ENCODE data around the gene TREX2. TPM values are rescaled to one million over a fixed set of nuclear protein-coding genes. Genes with fewer than 3 reads are reported as not detected.

Gene TREX2
- total RNA-seq, 1 donor from 2014 or later, result 0.80 TPM

- no peak overlapping the region for H3K27ac Mint-ChIP-seq (ENCODE audit: unreplicated experiment)
Measured at GRCh38 chrX:153482376-153483015, 36.6 kb upstream of the TREX2 start.

GRCh38 chrX:153481043-153481442, 35.2 kb upstream of the TREX2 start:
- Mint-ChIP-seq H3K27me3 (ENCODE audit: low read depth) (no peaks in the 10 kb centered on the region), H3K4me1 (ENCODE audit: low read depth) (peaks cover 26% of the 10 kb centered on the region), H3K36me3 (ENCODE audit: low read depth) (no peaks in the 10 kb centered on the region), H3K4me3 (ENCODE audit: unreplicated experiment) (no peak overlapping the region), H3K9me3 (ENCODE audit: low read depth) (peaks cover 6% of the 10 kb centered on the region), H3K27ac (ENCODE audit: unreplicated experiment) (no peak overlapping the region)
- no peak for DNase-seq (ENCODE audit: low spot score)
- no peak for TF ChIP-seq CTCF (IDR thresholded peaks at IDR 0.05)

More at GRCh38 chrX:153482376-153483015, 36.6 kb upstream of the TREX2 start:
- Mint-ChIP-seq H3K4me3 (ENCODE audit: unreplicated experiment) (no peak overlapping the region), H3K36me3 (ENCODE audit: low read depth) (no peaks in the 10 kb centered on the region), H3K9me3 (ENCODE audit: low read depth) (peaks cover 6% of the 10 kb centered on the region), H3K4me1 (ENCODE audit: low read depth) (peaks cover 27% of the 10 kb centered on the region), H3K27me3 (ENCODE audit: low read depth) (no peaks in the 10 kb centered on the region)
- DNase-seq (ENCODE audit: low spot score), result no peak
- TF ChIP-seq CTCF (IDR thresholded peaks at IDR 0.05), result no peak

- H3K4me3 Mint-ChIP-seq (ENCODE audit: unreplicated experiment), result no peak overlapping the region
- peaks cover 35% of the 10 kb centered on the region for H3K4me1 Mint-ChIP-seq (ENCODE audit: low read depth)
- H3K9me3 Mint-ChIP-seq (ENCODE audit: low read depth), result peaks cover 4% of the 10 kb centered on the region
- peak overlapping the region; percentile 51 for H3K27ac Mint-ChIP-seq (ENCODE audit: unreplicated experiment)
- no peaks in the 10 kb centered on the region for H3K27me3 Mint-ChIP-seq (ENCODE audit: low read depth)
- no peaks in the 10 kb centered on the region for H3K36me3 Mint-ChIP-seq (ENCODE audit: low read depth)
- TF ChIP-seq CTCF (IDR thresholded peaks at IDR 0.05), result no peak
- no peak for DNase-seq (ENCODE audit: low spot score)
Measured at GRCh38 chrX:153478746-153479145, 32.9 kb upstream of the TREX2 start.

DNA sequence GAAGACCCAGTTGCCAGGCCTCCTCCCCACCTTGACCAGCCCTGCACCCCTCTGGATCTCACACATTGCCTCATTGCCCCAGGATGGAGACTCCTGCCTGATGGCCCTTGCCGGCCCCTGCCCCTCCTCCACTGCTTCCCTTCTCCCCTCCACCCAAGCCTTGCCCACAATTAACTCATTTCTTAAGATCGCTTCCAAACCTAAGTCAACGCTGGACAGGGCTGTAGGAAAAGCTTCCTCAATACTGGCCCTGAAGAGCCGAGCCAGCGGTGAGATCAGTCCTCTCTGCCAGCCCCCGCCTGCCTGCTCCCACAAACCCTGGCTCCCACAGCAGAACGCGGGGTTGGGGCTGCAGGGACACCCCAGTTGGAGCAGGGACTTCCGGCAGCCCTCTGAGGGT, 32.0 kb upstream of the TREX2 start:
- no peak for DNase-seq (ENCODE audit: low spot score)
- TF ChIP-seq CTCF (IDR thresholded peaks at IDR 0.05), result no peak
- peaks cover 42% of the 10 kb centered on the region for H3K4me1 Mint-ChIP-seq (ENCODE audit: low read depth)
- peaks cover 4% of the 10 kb centered on the region for H3K9me3 Mint-ChIP-seq (ENCODE audit: low read depth)
- H3K4me3 Mint-ChIP-seq (ENCODE audit: unreplicated experiment), result no peak overlapping the region
- H3K27ac Mint-ChIP-seq (ENCODE audit: unreplicated experiment), result peak overlapping the region; percentile 87
- H3K27me3 Mint-ChIP-seq (ENCODE audit: low read depth), result no peaks in the 10 kb centered on the region
- H3K36me3 Mint-ChIP-seq (ENCODE audit: low read depth), result no peaks in the 10 kb centered on the region

DNA sequence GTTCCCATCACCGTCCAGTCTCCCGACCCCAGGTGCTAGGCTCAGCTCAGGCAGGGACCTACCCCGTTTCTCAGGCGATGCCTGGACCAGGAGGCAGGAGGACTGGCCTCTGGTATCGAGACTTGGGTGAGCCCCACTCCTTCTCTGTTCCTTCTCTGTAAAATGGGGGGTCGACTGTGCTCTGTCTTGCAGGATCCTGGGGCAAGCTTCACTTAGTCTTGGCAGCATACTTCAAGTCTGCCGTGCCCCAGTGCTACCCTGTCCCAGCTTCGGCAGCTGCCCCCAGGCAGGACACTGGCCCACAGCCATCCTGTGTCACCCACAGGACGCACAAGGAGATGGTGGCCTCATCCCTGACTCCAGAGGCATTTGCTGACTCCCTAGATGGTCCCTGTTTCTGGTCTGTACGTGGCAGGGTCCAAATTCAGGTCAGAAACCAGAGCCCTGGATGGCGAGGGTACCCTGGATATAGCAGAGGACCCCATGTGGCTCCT, 31.6 kb upstream of the TREX2 start:
- no peak for TF ChIP-seq CTCF (IDR thresholded peaks at IDR 0.05)
- Mint-ChIP-seq H3K27ac (ENCODE audit: unreplicated experiment) (peak overlapping the region; percentile 87), H3K4me1 (ENCODE audit: low read depth) (peaks cover 46% of the 10 kb centered on the region), H3K27me3 (ENCODE audit: low read depth) (no peaks in the 10 kb centered on the region), H3K4me3 (ENCODE audit: unreplicated experiment) (no peak overlapping the region), H3K9me3 (ENCODE audit: low read depth) (peaks cover 4% of the 10 kb centered on the region), H3K36me3 (ENCODE audit: low read depth) (no peaks in the 10 kb centered on the region)
- DNase-seq (ENCODE audit: low spot score), result no peak
